Fibroblast of lung (primary cell): Measurements from ENCODE around the gene MXD1. TPM values are rescaled to one million over a fixed set of nuclear protein-coding genes. Genes with fewer than 3 reads are reported as not detected.

ENCODE experiments used
- DNase-seq, 2 donors: peaks; one replicate each; pipeline versions ENCODE4 v3.0.0 to v3.0.0-alpha.2; 2010; ENCODE audit warnings: low read depth in 2 of 2
- H2AFZ ChIP-seq: 2 replicates; pipeline ENCODE4 v1.5.1; 2012; ENCODE audit warnings: low read length, control low read depth, inconsistent platforms
- H3K27ac ChIP-seq: 2 replicates; pipeline ENCODE4 v1.5.1; 2011; ENCODE audit warnings: low read length, control low read depth; ENCODE audit not compliant: insufficient read depth
- H3K27me3 ChIP-seq: 2 replicates; pipeline ENCODE4 v1.5.1; 2011; ENCODE audit warnings: mild to moderate bottlenecking, low read length; ENCODE audit not compliant: control insufficient read depth, insufficient read depth
- H3K36me3 ChIP-seq: 2 replicates; pipeline ENCODE4 v1.5.1; 2011; ENCODE audit warnings: low read length; ENCODE audit not compliant: control insufficient read depth, insufficient read depth
- H3K4me1 ChIP-seq: 2 replicates; pipeline ENCODE4 v1.5.1; 2011; ENCODE audit warnings: low read length; ENCODE audit not compliant: control insufficient read depth, insufficient read depth; ENCODE audit errors: extremely low read depth
- H3K4me2 ChIP-seq: 2 replicates; pipeline ENCODE4 v1.5.1; 2011; ENCODE audit warnings: low read length, control low read depth; ENCODE audit not compliant: insufficient read depth; ENCODE audit errors: extremely low read depth
- H3K4me3 ChIP-seq, 4 experiments: fragments of 200-600 bp in 1 of 4; sonication (generic) in 1 of 4; replicated peaks in 1 of 4; 2 replicates each; pipeline ENCODE4 v1.5.1; 2011 to 2016; ENCODE audit warnings: low read length in 4 of 4, low read depth in 3 of 4, mild to moderate bottlenecking in 3 of 4, control low read depth in 2 of 4, inconsistent platforms in 1 of 4, mixed read lengths in 1 of 4; ENCODE audit not compliant: insufficient read depth in 1 of 4; ENCODE audit errors: control extremely low read depth in 1 of 4
- H3K79me2 ChIP-seq: 2 replicates; pipeline ENCODE4 v1.5.1; 2012; ENCODE audit warnings: mild to moderate bottlenecking, low read length, inconsistent platforms; ENCODE audit not compliant: control insufficient read depth, insufficient read depth
- H3K9ac ChIP-seq: 2 replicates; pipeline ENCODE4 v1.5.1; 2011; ENCODE audit warnings: mild to moderate bottlenecking, low read length, control low read depth; ENCODE audit not compliant: insufficient read depth
- H3K9me3 ChIP-seq: 2 replicates; pipeline ENCODE4 v1.5.1; 2012; ENCODE audit warnings: low read depth, low read length; ENCODE audit not compliant: control insufficient read depth, insufficient read depth
- H4K20me1 ChIP-seq: 2 replicates; pipeline ENCODE4 v1.5.1; 2011; ENCODE audit warnings: low read length; ENCODE audit not compliant: control insufficient read depth, insufficient read depth; ENCODE audit errors: extremely low read depth
- CTCF ChIP-seq, 2 donors: IDR thresholded peaks in 1 of 2; conservative IDR thresholded peaks in 1 of 2; 1 replicate in 1 of 2; 2 replicates in 1 of 2; pipeline ENCODE4 v1.5.1; 2011 to 2012; ENCODE audit warnings: low read length in 2 of 2, control low read depth in 1 of 2, inconsistent platforms in 1 of 2, low read depth in 1 of 2, mild to moderate bottlenecking in 1 of 2
- EZH2 ChIP-seq: IDR thresholded peaks from 2 replicates; pipeline ENCODE4 v1.5.1; 2012; ENCODE audit warnings: low read length, control low read depth, mild to moderate bottlenecking; ENCODE audit errors: missing control alignments
- polyA plus RNA-seq, 2 donors: library from polyadenylated mRNA; depleted of rRNA in 1 of 2; stranded (reverse) in 1 of 2; unstranded in 1 of 2; fragments of >200 nt; gene quantifications; 2 replicates each; pipeline ENCODE4 v1.2.1, GENCODE V29; 2011 to 2012; ENCODE audit warnings: missing spikeins in 1 of 2
- total RNA-seq: library from RNA; depleted of rRNA; stranded (reverse); fragments of >200 nt; gene quantifications from 2 replicates; pipeline ENCODE4 v1.2.1, GENCODE V29; 2014

Gene MXD1
- total and polyA plus RNA-seq, 2 donors (not counting 1 experiment from before 2014, with no cell fraction given), result 5.4 to 8.4 TPM

- no peak for DNase-seq
- H3K4me3 ChIP-seq, result no peak overlapping the region
- H4K20me1 ChIP-seq, result no peaks in the 10 kb centered on the region
Measured at GRCh38 chr2:69944756-69945155, 29.8 kb downstream of the MXD1 start.

DNA sequence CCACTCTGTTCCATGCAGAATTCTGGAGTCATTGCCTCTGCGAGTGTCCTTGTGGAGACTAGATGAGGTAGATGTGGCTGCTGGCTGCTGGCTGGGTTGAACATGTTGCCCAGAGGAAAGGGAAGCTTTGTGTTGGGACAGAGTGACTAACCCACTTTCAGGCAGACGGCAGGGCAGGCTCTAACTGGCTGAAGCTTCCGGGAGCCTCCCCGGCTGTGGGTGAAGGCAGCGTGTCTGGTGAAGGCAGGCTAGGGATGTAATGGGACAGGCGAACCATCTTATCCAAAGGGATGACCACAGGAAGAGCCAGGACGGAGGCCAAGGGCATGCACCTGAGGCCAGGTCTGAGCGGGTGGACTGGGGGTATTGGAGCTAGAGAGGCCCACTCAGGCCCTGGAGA lies 30.5 kb downstream of the MXD1 start:
- TF ChIP-seq EZH2, result no peak
- no peak for TF ChIP-seq CTCF (conservative IDR thresholded peaks at IDR 0.05 in 1 of 2, IDR thresholded peaks at IDR 0.05 in 1 of 2; ENCODE audit: low read depth in 1 of 2, low read length in 2 of 2)
- H3K4me3 ChIP-seq, result no peak overlapping the region
- H3K27me3 ChIP-seq, result no peaks in the 10 kb centered on the region
- H3K4me2 ChIP-seq, result no peak overlapping the region
- peaks cover 9% of the 10 kb centered on the region for H3K4me1 ChIP-seq
- no peaks in the 10 kb centered on the region for H4K20me1 ChIP-seq
- no peaks in the 10 kb centered on the region for H3K9me3 ChIP-seq
- DNase-seq, result no peak
- no peak overlapping the region for H2AFZ ChIP-seq
- no peaks in the 10 kb centered on the region for H3K79me2 ChIP-seq
- no peak overlapping the region for H3K9ac ChIP-seq
- no peaks in the 10 kb centered on the region for H3K36me3 ChIP-seq
- H3K27ac ChIP-seq, result no peak overlapping the region

More at GRCh38 chr2:69944756-69945155, 29.8 kb downstream of the MXD1 start:
- H3K36me3 ChIP-seq, result peaks cover under 1% of the 10 kb centered on the region
- no peaks in the 10 kb centered on the region for H3K27me3 ChIP-seq
- no peak overlapping the region for H2AFZ ChIP-seq
- no peak overlapping the region for H3K4me2 ChIP-seq
- TF ChIP-seq EZH2 (no peak), CTCF (conservative IDR thresholded peaks at IDR 0.05 in 1 of 2, IDR thresholded peaks at IDR 0.05 in 1 of 2; ENCODE audit: low read depth in 1 of 2, low read length in 2 of 2) (no peak)
- H3K9me3 ChIP-seq, result no peaks in the 10 kb centered on the region
- H3K4me1 ChIP-seq, result peaks cover 9% of the 10 kb centered on the region
- H3K27ac ChIP-seq, result no peak overlapping the region
- no peak overlapping the region for H3K9ac ChIP-seq
- no peaks in the 10 kb centered on the region for H3K79me2 ChIP-seq

- Histone ChIP-seq H3K9me3 (no peaks in the 10 kb centered on the region), H3K4me1 (peaks cover 9% of the 10 kb centered on the region), H3K27ac (peak overlapping the region; percentile 17), H3K36me3 (no peaks in the 10 kb centered on the region), H2AFZ (no peak overlapping the region), H3K79me2 (no peaks in the 10 kb centered on the region), H3K4me2 (peak overlapping the region; percentile 40), H3K4me3 (no peak overlapping the region), H3K9ac (no peak overlapping the region), H3K27me3 (no peaks in the 10 kb centered on the region), H4K20me1 (no peaks in the 10 kb centered on the region)
- no peak for TF ChIP-seq EZH2
- no peak for TF ChIP-seq CTCF (conservative IDR thresholded peaks at IDR 0.05 in 1 of 2, IDR thresholded peaks at IDR 0.05 in 1 of 2; ENCODE audit: low read depth in 1 of 2, low read length in 2 of 2)
- no peak for DNase-seq
Measured at GRCh38 chr2:69945941-69946340, 31.0 kb downstream of the MXD1 start.
